ENCODE data around the gene ITFG1.
"Not testable (repeated sequence)": the region's sequence is repeated elsewhere in the genome, so short reads cannot be mapped to it uniquely, and the experiment has no call there.

Gene ITFG1

GRCh38 chr16:47324309-47324708, 136.6 kb downstream of the ITFG1 start:
- not testable (repeated sequence) for DNase-seq (ENCODE audit: low spot score)

- no peak for DNase-seq (ENCODE audit: low spot score)
Measured at GRCh38 chr16:47323241-47323640, 137.6 kb downstream of the ITFG1 start.

GRCh38 chr16:47320546-47321310, 140.1 kb downstream of the ITFG1 start:
- DNase-seq (ENCODE audit: low spot score) = no peak

- DNase-seq (ENCODE audit: low spot score) = no peak
Measured at GRCh38 chr16:47317465-47318240, 143.2 kb downstream of the ITFG1 start.

- DNase-seq (ENCODE audit: low spot score) = no peak
Measured at GRCh38 chr16:47316442-47317015, 144.3 kb downstream of the ITFG1 start.

- DNase-seq (ENCODE audit: low spot score) = no peak
Measured at GRCh38 chr16:47311738-47312505, 148.9 kb downstream of the ITFG1 start.

GRCh38 chr16:47310792-47311211, 150.1 kb downstream of the ITFG1 start:
- DNase-seq (ENCODE audit: low spot score) = no peak

- no peak for DNase-seq (ENCODE audit: low spot score)
Measured at GRCh38 chr16:47309581-47310312, 151.1 kb downstream of the ITFG1 start.

GRCh38 chr16:47308601-47309000, 152.3 kb downstream of the ITFG1 start:
- DNase-seq (ENCODE audit: low spot score) = no peak

GRCh38 chr16:47304563-47304962, 156.3 kb downstream of the ITFG1 start:
- no peak for DNase-seq (ENCODE audit: low spot score)

- no peak for DNase-seq (ENCODE audit: low spot score)
Measured at GRCh38 chr16:47299587-47299986, 161.3 kb downstream of the ITFG1 start.

GRCh38 chr16:47284999-47285398, 175.9 kb downstream of the ITFG1 start:
- no peak for DNase-seq (ENCODE audit: low spot score)

- no peak for DNase-seq (ENCODE audit: low spot score)
Measured at GRCh38 chr16:47278306-47278970, 182.4 kb downstream of the ITFG1 start.

- no peak for DNase-seq (ENCODE audit: low spot score)
Measured at GRCh38 chr16:47276522-47276921, 184.3 kb downstream of the ITFG1 start.

- DNase-seq (ENCODE audit: low spot score) = no peak
Measured at GRCh38 chr16:47262938-47263337, 197.9 kb downstream of the ITFG1 start.

GRCh38 chr16:47260503-47260902, 200.4 kb downstream of the ITFG1 start:
- no peak for DNase-seq (ENCODE audit: low spot score)

GRCh38 chr16:47258874-47259461, 201.9 kb downstream of the ITFG1 start:
- peak; percentile 37 for DNase-seq (ENCODE audit: low spot score)

GRCh38 chr16:47254756-47255155, 206.1 kb downstream of the ITFG1 start:
- no peak for DNase-seq (ENCODE audit: low spot score)

GRCh38 chr16:47250983-47251382, 209.9 kb downstream of the ITFG1 start:
- no peak for DNase-seq (ENCODE audit: low spot score)

GRCh38 chr16:47247690-47248089, 213.2 kb downstream of the ITFG1 start:
- no peak for DNase-seq (ENCODE audit: low spot score)

- DNase-seq (ENCODE audit: low spot score) = no peak
Measured at GRCh38 chr16:47244206-47244605, 216.7 kb downstream of the ITFG1 start.

All from AG20443 (cell line).